Measurements from ENCODE around the gene ADAMTS19. TPM values are rescaled to one million over a fixed set of nuclear protein-coding genes. Genes with fewer than 3 reads are reported as not detected.

The ADAMTS19 gene
- total and polyA plus RNA-seq, 2 of the 13 experiments (the other 11 are each of a cell fraction or from before 2014, with no cell fraction given): not detected

DNA sequence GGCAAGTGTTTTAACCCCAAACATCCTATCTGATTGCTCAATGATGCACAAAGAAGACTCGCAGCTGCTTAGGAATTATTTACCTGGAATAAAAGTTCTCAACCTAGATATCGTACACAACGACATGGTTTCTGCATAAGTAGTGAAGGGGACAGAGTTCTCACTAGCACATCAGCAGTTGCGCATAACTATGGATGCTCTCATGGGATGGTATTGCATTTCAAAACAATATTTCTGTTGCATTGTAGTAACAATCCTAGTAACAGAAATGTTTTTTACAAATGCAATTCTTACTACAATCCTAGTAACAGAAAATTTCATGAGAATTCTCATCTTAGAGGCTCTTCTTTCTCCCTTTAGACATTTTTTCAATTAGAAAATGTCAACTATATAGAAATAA is 193.3 kb downstream of the ADAMTS19 start:
- no TSS peak for BruUV-seq (replicated peaks)
- ATAC-seq (no peak), DNase-seq (ENCODE audit: low spot score) (no peak), FAIRE-seq (no peak)
- H3K9me3 ChIP-seq (ENCODE audit: low read length): no peaks in the 10 kb centered on the region
- intact Hi-C loops (cut with micrococcal nuclease; ENCODE audit: unreplicated experiment): no loop called here
- in situ Hi-C loops (cut with HindIII; ENCODE audit: extremely low pct_ligation_motif_present, low pct_unique_long_range_greater_than_20kb): no loop called here
- no peak overlapping the region for H3K9ac ChIP-seq (ENCODE audit: insufficient read depth, low read depth, low read length)
- POLR2A ChIA-PET: no interaction called here
- no peak for TF ChIP-seq FIP1L1 (IDR thresholded peaks at IDR 0.05; ENCODE audit: borderline replicate concordance, insufficient read depth, low read depth, low read length)
- TF ChIP-seq, protein P1, sequence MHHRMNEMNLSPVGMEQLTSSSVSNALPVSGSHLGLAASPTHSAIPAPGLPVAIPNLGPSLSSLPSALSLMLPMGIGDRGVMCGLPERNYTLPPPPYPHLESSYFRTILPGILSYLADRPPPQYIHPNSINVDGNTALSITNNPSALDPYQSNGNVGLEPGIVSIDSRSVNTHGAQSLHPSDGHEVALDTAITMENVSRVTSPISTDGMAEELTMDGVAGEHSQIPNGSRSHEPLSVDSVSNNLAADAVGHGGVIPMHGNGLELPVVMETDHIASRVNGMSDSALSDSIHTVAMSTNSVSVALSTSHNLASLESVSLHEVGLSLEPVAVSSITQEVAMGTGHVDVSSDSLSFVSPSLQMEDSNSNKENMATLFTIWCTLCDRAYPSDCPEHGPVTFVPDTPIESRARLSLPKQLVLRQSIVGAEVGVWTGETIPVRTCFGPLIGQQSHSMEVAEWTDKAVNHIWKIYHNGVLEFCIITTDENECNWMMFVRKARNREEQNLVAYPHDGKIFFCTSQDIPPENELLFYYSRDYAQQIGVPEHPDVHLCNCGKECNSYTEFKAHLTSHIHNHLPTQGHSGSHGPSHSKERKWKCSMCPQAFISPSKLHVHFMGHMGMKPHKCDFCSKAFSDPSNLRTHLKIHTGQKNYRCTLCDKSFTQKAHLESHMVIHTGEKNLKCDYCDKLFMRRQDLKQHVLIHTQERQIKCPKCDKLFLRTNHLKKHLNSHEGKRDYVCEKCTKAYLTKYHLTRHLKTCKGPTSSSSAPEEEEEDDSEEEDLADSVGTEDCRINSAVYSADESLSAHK (CRISPR knock-in tag; IDR thresholded peaks at IDR 0.05; ENCODE audit: borderline replicate concordance): no peak
- TF ChIP-seq, protein P2, sequence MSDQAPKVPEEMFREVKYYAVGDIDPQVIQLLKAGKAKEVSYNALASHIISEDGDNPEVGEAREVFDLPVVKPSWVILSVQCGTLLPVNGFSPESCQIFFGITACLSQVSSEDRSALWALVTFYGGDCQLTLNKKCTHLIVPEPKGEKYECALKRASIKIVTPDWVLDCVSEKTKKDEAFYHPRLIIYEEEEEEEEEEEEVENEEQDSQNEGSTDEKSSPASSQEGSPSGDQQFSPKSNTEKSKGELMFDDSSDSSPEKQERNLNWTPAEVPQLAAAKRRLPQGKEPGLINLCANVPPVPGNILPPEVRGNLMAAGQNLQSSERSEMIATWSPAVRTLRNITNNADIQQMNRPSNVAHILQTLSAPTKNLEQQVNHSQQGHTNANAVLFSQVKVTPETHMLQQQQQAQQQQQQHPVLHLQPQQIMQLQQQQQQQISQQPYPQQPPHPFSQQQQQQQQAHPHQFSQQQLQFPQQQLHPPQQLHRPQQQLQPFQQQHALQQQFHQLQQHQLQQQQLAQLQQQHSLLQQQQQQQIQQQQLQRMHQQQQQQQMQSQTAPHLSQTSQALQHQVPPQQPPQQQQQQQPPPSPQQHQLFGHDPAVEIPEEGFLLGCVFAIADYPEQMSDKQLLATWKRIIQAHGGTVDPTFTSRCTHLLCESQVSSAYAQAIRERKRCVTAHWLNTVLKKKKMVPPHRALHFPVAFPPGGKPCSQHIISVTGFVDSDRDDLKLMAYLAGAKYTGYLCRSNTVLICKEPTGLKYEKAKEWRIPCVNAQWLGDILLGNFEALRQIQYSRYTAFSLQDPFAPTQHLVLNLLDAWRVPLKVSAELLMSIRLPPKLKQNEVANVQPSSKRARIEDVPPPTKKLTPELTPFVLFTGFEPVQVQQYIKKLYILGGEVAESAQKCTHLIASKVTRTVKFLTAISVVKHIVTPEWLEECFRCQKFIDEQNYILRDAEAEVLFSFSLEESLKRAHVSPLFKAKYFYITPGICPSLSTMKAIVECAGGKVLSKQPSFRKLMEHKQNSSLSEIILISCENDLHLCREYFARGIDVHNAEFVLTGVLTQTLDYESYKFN (CRISPR knock-in tag; conservative IDR thresholded peaks at IDR 0.05): no peak
- no peak for TF ChIP-seq ZNF510 (CRISPR knock-in tag; IDR thresholded peaks at IDR 0.05; ENCODE audit: low read depth)
- no peak for TF ChIP-seq ATF4 (CRISPR knock-in tag; IDR thresholded peaks at IDR 0.05)
- H3K79me2 ChIP-seq (ENCODE audit: insufficient read depth, low read length): no peaks in the 10 kb centered on the region
- no peak overlapping the region for H3K4me3 ChIP-seq (replicated peaks in 1 of 3; ENCODE audit: insufficient read depth in 1 of 3, low read depth in 2 of 3, low read length in 3 of 3)
- CTCF ChIA-PET (ENCODE audit: low intra/inter-chr PET ratio, low total read pairs): no interaction called here
- H4K20me1 ChIP-seq (ENCODE audit: insufficient read depth, low read length): no peaks in the 10 kb centered on the region
- no peaks in the 10 kb centered on the region for H3K36me3 ChIP-seq (replicated peaks in 1 of 2; ENCODE audit: control insufficient read depth in 1 of 2, insufficient read depth in 2 of 2, low read length in 2 of 2)
- H3K27ac ChIP-seq (ENCODE audit: extremely low read length, insufficient read depth, low read length): no peak overlapping the region
- no peak overlapping the region for H3K4me2 ChIP-seq (ENCODE audit: low read depth, low read length)
- no peaks in the 10 kb centered on the region for H3K27me3 ChIP-seq (ENCODE audit: control insufficient read depth in 1 of 2, insufficient read depth in 2 of 2, low read length in 2 of 2)
- WGBS (ENCODE audit: low lambda C conversion rate): 23% methylated on average over 4 of the region's 4 CpGs
- H2AFZ ChIP-seq (ENCODE audit: low read length): no peak overlapping the region
- H3K4me1 ChIP-seq (ENCODE audit: insufficient read depth, low read length): no peaks in the 10 kb centered on the region

All from HepG2 (cell line).